ENCODE measurements around the gene ADAMTS7. TPM values are rescaled to one million over a fixed set of nuclear protein-coding genes. Genes with fewer than 3 reads are reported as not detected.

ADAMTS7 gene
- total and polyA plus RNA-seq, 2 of the 13 experiments (the other 11 are each of a cell fraction or from before 2014, with no cell fraction given), result 0.09 to 0.12 TPM

- TF ChIP-seq ZBTB4 (CRISPR knock-in tag; IDR thresholded peaks at IDR 0.05; ENCODE audit: borderline replicate concordance), result no peak
- TF ChIP-seq ZFX (CRISPR knock-in tag; IDR thresholded peaks at IDR 0.05; ENCODE audit: low read depth), result 0 out of 2 replicates have a peak, but pooled peaks have one; percentile 27
- 0 out of 2 replicates have a peak, but pooled peaks have one; percentile 42 for TF ChIP-seq MLX (CRISPR knock-in tag; IDR thresholded peaks at IDR 0.05)
- 0 out of 2 replicates have a peak, but pooled peaks have one; percentile 15 for TF ChIP-seq NFYC (CRISPR knock-in tag; IDR thresholded peaks at IDR 0.05)
- no peak for TF ChIP-seq MIER3 (CRISPR knock-in tag; IDR thresholded peaks at IDR 0.05; ENCODE audit: borderline replicate concordance)
- TF ChIP-seq ZFP90 (CRISPR knock-in tag; IDR thresholded peaks at IDR 0.05; ENCODE audit: borderline replicate concordance), result no peak
- 0 out of 2 replicates have a peak, but pooled peaks have one; percentile 15 for TF ChIP-seq SMC3 (IDR thresholded peaks at IDR 0.05; ENCODE audit: low read length)
- 0 out of 2 replicates have a peak, but pooled peaks have one; percentile 52 for TF ChIP-seq ETV6 (CRISPR knock-in tag; conservative IDR thresholded peaks at IDR 0.05)
- TF ChIP-seq MAFF (IDR thresholded peaks at IDR 0.05; ENCODE audit: low read depth, low read length), result no peak
- TF ChIP-seq ZNF256 (CRISPR knock-in tag; conservative IDR thresholded peaks at IDR 0.05), result no peak
- no peak for TF ChIP-seq ZNF772 (CRISPR knock-in tag; IDR thresholded peaks at IDR 0.05)
- TF ChIP-seq ZNF761 (CRISPR knock-in tag; conservative IDR thresholded peaks at IDR 0.05), result no peak
- no peak for TF ChIP-seq MED13 (CRISPR knock-in tag; IDR thresholded peaks at IDR 0.05)
- TF ChIP-seq FOXO1 (CRISPR knock-in tag; IDR thresholded peaks at IDR 0.05), result 0 out of 2 replicates have a peak, but pooled peaks have one; percentile 14
- TF ChIP-seq ZSCAN20 (CRISPR knock-in tag; IDR thresholded peaks at IDR 0.05; ENCODE audit: borderline replicate concordance), result no peak
- TF ChIP-seq NCOR1 (IDR thresholded peaks at IDR 0.05; ENCODE audit: borderline replicate concordance, low read length), result no peak; the same call in 1 of the 2 replicates
- no peak for TF ChIP-seq ZNF567 (CRISPR knock-in tag; IDR thresholded peaks at IDR 0.05; ENCODE audit: borderline replicate concordance)
- TF ChIP-seq ZNF703 (CRISPR knock-in tag; IDR thresholded peaks at IDR 0.05; ENCODE audit: borderline replicate concordance), result no peak
- TF ChIP-seq ZSCAN31 (CRISPR knock-in tag; IDR thresholded peaks at IDR 0.05; ENCODE audit: low read depth), result peak; percentile 44; the same call in 1 of the 2 replicates
- no peak for TF ChIP-seq ELF3 (CRISPR knock-in tag; IDR thresholded peaks at IDR 0.05)
- no peak for TF ChIP-seq ZFP91 (CRISPR knock-in tag; IDR thresholded peaks at IDR 0.05; ENCODE audit: borderline replicate concordance)
- no peak for TF ChIP-seq ZNF530 (CRISPR knock-in tag; IDR thresholded peaks at IDR 0.05; ENCODE audit: low read depth)
These were observed 48.9 kb upstream of the ADAMTS7 start (continued) for GRCh38 chr15:78859971-78860719.
